HG03060 (cell line): ENCODE results near the gene BPI.
"Not testable (repeated sequence)": the region's sequence is repeated elsewhere in the genome, so short reads cannot be mapped to it uniquely, and the experiment has no call there.

ENCODE experiments used
- ATAC-seq: cut with Tn5 transposase; IDR thresholded peaks from one replicate; pipeline ENCODE4 v1.9.1; 2021; ENCODE audit warnings: low read depth, moderate number of reproducible peaks; ENCODE audit not compliant: unreplicated experiment

BPI gene

DNA sequence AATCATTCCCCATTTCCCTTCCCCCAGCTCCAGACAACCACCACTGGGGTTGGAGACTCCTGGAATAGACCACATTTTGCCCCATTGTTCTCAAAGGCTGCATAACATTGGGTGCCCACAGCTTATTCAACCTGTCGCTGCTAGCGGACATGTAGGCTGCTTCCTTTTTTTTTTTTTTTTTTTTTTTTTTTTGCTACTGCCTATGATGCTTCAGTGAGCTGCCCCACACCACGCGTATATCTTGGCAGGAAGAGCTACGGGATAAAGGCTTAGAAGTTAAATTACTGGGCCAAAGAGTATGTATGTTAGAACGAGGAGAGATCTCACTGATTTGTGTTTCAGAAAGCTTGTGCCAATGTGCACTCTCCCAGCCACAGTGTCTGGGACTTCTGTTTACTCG lies 49.4 kb downstream of the BPI start:
- ATAC-seq, result no peak

DNA sequence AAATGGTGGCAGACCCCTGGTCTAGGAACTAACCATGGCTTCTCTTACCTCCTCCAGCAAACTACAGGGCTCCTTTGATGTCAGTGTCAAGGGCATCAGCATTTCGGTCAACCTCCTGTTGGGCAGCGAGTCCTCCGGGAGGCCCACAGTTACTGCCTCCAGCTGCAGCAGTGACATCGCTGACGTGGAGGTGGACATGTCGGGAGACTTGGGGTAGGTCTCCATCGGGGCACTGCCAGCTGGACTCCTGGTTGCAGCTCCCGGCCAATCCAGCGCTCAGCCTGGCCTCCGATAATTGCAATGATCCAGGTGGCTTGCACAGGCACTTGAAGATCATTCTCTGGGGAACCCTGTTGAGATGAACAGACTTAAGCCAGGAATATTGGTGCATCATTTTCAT lies 50.3 kb downstream of the BPI start:
- ATAC-seq, result no peak

DNA sequence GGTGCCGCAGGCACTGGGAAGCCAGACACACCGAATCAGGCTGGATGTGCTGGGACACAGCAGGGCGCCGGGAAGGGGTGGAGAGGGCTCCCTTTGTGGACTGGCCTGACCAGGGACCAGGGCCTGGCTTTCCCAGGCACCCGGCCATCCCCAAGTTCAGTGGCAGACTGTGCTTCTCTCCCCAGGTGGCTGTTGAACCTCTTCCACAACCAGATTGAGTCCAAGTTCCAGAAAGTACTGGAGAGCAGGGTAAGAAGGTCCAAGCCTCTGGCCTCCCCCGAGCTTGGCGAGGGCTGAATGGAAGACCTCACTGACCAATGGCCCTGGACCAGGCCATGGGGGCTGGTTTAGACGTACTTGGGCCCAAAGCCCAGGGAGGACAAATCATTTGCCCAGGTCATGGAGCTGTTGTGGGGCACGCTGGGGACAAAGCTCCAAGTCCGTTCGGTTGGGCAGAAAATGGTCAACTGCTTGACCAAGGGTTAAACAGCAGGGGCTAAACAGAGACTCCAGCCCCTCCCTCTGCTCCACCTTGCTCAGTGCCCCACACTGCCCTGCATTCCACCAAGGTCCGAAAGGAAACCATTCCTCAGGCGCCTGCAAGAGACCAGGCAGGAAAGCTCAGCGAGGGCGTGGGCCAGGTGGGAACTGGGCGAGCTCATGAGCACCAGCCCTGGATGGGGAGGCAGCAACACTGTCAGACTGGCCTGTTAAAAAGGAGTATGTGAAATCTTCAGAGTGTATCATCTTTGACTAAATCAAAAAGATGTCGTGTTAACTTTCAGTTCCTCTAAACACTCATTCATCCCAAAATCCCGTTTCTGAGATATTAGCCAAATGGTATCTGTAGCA lies 51.4 kb downstream of the BPI start:
- no peak for ATAC-seq

DNA sequence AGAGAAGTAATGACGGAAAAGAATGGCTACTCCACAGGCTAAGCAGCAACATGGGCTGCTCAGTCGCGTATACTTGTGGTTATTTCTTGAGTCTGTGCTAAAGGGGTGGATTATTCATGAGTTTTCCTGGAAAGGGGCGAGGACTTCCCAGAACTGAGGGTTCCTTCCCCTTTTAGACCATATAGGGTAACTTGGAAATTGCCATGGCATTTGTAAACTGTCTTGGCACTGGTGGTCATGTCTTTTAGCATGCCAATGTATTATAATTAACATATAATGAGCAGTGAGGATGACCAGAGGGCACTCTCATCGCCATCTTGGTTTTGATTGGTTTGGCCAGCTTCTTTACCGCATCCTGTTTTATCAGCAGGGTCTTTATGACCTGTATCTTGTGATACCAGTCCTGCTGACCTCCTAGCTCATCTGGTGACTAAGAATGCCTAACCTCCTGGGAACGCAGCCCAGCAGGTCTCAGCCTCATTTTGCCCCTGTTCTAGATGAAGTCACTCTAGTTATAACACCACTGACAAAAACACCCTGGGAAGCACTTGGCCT lies 53.8 kb downstream of the BPI start:
- no peak for ATAC-seq

DNA sequence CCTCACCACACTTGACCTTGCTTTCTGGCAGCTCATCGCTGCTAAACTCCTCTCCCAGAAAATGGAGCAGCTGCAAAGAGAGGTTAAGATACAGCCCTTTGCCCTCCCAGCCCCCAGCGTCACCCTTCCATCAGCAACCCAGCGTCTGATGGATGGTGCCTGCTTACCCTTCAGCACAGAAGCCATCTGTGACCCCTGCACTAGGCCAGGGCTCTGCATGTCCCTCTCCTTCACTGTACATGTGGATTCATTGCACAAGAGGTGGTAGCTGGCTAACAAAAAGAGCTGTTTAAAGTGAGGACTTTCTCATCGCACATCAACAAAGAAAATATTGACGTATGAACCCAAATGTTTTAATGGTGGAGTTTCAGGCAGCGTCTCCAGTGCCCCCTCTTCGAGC lies 54.6 kb downstream of the BPI start:
- ATAC-seq, result no peak

DNA sequence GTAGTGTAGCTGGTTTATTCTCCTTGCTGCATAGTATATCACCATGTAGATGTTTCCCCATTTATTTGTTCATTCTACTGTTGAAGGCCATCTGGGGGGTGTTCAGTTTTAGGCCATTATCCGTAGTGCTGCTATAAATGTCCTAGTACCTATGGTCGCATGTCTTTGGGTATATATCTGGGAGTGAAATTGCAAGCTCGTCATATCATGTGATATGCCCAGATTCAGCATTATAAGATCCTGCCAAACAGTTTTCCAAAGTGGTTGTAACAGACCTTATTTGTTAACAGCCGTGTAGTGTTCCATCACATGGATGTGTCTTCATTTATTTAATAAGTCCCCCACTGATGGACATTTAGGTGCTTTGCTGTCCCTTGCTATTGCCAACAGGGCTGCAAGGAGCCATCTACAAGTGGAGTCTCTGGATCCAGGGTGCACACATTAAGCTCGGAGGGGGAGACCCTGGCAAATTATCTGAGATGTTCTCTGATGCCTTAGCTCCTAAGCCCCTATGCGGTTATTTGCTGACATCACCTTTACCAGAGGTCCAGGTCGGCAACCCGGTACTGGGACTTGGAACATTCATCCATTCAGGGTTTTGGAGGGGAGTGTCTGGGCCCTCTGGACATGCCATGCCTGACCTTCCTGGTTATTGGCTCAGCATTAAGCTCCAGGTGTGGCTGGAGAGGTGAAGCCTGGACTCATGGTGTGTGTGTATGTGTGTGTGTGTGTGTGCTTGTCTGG lies 59.2 kb downstream of the BPI start:
- ATAC-seq, result no peak

DNA sequence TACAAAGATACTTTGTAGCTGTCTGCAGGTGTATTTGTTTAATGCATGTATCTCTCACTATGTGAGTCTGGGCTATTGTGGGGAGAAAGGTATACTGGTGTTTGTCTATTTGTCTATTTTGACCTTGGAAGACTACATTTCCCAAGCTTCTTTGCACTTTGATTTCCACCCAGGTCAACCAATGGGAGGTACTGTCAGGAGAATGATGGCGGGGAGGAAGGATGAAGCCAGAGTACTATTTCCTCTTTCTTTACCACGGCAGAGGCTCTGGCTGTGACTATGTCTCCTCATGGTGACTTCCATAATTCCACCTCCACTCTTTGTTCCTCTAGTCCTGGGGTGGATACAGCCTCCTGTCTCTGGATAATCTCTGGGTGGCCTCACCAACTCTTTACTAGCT lies 65.4 kb downstream of the BPI start:
- ATAC-seq, result no peak

DNA sequence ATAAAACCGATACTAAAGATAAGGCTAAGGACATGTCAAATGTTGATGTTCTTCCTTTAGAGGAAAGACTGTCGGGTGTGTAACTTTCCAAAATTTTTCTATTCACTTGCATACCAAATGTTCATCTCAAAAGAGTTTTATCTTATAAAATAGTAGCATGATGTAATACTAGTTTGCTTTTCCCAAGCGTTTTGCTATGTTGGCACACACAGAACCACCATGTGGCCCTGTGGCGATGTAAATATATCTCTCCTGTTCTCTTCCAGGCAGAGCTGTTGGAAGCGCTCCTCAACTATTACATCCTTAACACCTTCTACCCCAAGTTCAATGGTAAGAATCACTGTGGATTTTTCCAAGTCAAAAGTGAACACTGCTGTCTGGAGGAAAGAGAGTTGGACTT lies 68.8 kb downstream of the BPI start:
- no peak for ATAC-seq

DNA sequence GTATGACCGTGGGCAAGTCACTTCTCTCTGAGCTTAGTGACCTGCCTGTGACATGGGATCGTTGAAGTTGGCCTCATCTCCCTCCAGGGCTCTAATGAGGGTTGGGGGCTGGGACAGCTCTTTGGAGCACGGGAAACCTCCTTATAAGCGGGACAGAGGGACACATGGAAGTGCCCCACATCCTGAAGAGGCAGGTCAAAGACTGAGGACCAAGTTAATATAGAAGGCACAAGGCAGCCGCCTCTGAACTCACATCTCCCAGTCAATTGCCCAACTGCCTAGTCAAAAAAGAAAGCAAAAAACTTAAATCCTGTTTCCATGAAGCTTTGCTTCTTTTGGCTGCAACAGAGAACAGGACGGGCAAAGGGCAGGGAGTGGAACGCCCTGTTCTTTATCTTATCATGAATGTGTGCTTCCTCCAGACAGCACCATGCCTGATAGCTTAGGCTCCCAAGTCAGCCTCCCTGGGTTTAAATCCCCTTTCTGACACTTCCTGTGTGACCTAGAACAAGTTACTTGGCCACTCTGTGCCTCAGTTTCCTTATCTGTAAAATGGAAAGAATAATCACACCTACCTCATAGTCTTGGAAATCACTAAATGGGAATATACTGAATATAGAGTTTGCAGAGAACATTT lies 69.4 kb downstream of the BPI start:
- no peak for ATAC-seq

DNA sequence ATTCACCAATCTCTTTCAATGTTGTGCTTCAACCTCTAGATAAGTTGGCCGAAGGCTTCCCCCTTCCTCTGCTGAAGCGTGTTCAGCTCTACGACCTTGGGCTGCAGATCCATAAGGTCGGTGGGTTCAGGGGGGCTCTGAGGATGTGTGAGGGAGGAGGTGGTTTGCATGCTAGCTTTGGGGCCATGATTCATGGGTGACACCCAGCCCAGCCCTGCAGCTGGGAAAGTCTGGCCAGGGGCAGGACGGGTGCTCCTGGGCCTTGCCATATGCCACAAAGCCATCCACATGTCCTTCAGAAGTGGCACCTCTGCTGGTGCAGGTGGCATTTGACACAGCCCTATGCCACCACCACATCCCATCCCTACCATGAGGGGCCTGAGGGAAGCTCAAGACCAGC lies 69.9 kb downstream of the BPI start:
- ATAC-seq, result no peak

DNA sequence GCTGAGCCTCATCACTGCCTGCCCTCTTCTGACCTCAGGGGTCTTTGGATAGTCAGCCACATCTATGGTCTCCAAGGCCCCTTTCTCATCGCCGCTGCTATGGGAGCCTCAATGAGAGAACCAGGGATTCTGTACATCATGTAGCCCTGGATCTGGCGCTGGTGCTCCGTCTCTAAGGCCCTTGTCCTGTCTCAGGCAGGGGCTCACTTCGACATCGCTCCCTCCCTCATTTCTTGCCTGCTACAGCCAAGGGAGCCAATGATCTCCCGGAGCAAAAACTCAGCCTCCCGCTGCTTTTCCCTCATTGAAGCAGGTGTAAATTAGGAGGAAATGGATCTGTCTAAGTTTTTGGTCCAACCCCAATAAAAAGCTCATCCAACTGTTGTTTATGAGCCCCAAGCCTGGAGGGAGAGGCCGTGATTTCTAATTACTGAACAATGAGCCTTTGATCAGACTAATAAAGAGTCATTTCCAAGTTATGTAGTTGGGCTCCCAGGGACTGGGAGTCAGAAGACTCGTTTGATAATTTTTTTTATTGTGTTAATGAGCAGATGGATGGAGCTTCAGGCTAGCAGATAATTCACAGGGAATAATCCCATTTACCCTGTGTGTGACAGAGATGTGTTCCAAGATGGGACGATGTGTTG lies 73.2 kb downstream of the BPI start:
- ATAC-seq, result no peak

DNA sequence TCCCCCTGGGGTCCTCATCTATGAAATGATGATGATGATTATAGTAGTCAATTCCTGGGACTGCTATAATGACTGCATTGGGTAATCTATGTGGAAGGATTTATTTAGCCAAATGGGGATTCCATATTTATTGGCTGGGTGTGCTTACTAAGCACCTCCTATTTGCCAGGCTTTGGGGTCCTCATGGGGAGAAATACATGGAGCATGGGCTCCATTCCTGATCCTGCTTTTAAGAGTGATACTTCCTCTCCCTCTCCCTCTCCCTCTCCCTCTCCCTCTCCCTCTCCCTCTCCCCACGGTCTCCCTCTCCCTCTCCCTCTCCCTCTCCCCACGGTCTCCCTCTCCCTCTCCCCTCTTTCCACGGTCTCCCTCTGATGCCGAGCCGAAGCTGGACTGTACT lies 73.9 kb downstream of the BPI start:
- ATAC-seq, result not testable (repeated sequence)

DNA sequence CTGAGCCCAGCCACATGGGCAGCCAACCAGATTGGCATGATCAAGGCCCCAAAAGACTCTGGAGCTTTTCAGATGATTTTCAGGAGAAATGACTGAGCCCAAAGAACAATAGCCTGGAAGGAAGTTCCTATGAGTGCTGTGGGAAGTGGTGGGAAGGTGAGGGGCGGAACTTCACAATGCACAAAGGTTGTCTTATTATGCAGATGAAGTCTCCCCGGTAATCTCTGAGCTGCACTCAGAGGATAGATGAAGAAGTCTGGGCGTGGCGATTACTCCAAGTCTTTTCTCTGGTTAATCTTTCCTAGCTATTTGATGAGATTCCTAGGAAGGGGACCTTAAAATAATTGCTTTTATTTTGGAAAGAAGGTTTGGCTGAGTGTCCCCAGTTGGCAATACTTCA lies 79.2 kb downstream of the BPI start:
- ATAC-seq, result no peak

DNA sequence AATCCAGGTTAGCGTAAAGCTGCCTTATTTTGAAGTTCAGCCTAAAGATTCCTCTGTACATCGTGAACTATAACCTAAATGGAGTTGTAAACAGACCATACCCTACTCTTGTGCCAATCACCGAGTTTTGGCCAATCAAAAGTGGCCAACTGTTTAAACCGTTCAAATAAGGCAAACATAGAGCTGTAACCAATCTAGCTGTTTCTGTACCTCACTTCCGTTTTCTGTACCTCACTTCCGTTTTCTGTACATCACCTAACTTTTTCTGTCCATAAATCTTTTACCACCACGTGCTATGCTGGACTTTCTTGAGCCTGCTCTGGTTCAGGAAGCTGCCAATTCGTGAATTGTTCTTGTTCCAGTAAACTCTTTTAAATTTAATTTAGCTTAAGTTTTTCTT lies 82.0 kb downstream of the BPI start:
- ATAC-seq, result no peak

DNA sequence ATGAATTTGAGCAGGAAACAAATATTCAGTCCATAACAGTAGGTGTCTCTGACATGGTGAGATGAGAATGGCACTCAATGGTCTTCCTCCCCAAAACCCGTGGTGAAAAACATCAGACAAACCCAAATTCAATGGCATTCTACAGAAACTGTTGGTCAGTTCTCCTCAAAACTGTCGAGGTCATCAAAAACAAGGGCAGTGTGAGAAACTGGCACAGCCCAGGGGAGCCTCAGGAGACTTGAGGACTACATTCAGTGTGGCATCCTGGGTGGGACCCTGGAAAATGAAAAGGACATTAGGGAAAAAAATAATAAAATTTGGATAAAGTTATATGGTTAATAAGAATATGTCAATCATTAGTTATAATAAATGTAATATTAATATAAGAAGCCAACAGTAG lies 82.9 kb downstream of the BPI start:
- no peak for ATAC-seq
